Endodermal cell (in vitro differentiated cells): ENCODE measurements around the gene DIPK1A. TPM values are rescaled to one million over a fixed set of nuclear protein-coding genes. Genes with fewer than 3 reads are reported as not detected.

Experiments used
- DNase-seq: peaks from one replicate; pipeline ENCODE4 v3.0.0-alpha.2; 2017
- H3K27ac ChIP-seq: 2 replicates; pipeline ENCODE4 v1.5.1; 2013; ENCODE audit warnings: mild to moderate bottlenecking, low read depth, low read length, moderate library complexity
- H3K27me3 ChIP-seq: 2 replicates; pipeline ENCODE4 v1.6.1; 2013; ENCODE audit warnings: mild to moderate bottlenecking, low read length, moderate library complexity; ENCODE audit not compliant: insufficient read depth, control insufficient read depth, poor library complexity, severe bottlenecking
- H3K36me3 ChIP-seq: 2 replicates; pipeline ENCODE4 v1.7.0; 2013; ENCODE audit warnings: mild to moderate bottlenecking, low read length, moderate library complexity; ENCODE audit not compliant: control insufficient read depth, insufficient read depth
- H3K4me1 ChIP-seq: one replicate; pipeline ENCODE4 v1.7.0; 2013; ENCODE audit warnings: low read length; ENCODE audit not compliant: control insufficient read depth, insufficient read depth
- H3K4me3 ChIP-seq: 2 replicates; pipeline ENCODE4 v1.5.1; 2013; ENCODE audit warnings: mild to moderate bottlenecking, low read length, moderate library complexity
- H3K9ac ChIP-seq: 2 replicates; pipeline ENCODE4 v1.6.1; 2013; ENCODE audit warnings: mild to moderate bottlenecking, low read length, moderate library complexity; ENCODE audit not compliant: poor library complexity, severe bottlenecking; ENCODE audit errors: extremely low read depth
- H3K9me3 ChIP-seq: 2 replicates; pipeline ENCODE4 v1.6.1; 2013; ENCODE audit warnings: mild to moderate bottlenecking, low read length, moderate library complexity; ENCODE audit not compliant: control insufficient read depth
- H3K27ac Mint-ChIP-seq: 2 replicates; pipeline ENCODE4 v1.8.0; 2020; ENCODE audit warnings: mixed read lengths
- H3K27me3 Mint-ChIP-seq: 2 replicates; pipeline ENCODE4 v1.8.0; 2021; ENCODE audit warnings: mild to moderate bottlenecking, mixed read lengths; ENCODE audit not compliant: insufficient read depth
- H3K36me3 Mint-ChIP-seq: 2 replicates; pipeline ENCODE4 v1.8.0; 2020; ENCODE audit warnings: low read depth, mixed read lengths
- H3K4me1 Mint-ChIP-seq: 2 replicates; pipeline ENCODE4 v1.8.0; 2020; ENCODE audit warnings: mixed read lengths
- H3K4me3 Mint-ChIP-seq: 2 replicates; pipeline ENCODE4 v1.8.0; 2020; ENCODE audit warnings: mild to moderate bottlenecking, moderate library complexity, mixed read lengths
- H3K9me3 Mint-ChIP-seq: 2 replicates; pipeline ENCODE4 v1.8.0; 2020; ENCODE audit warnings: mild to moderate bottlenecking, mixed read lengths
- WGBS, 2 experiments: methylation state at CpG; one replicate each; pipeline versions ENCODE4 v1.1.5 to v1.1.7; 2013; ENCODE audit warnings: missing lambda C conversion rate in 2 of 2, mixed read lengths in 1 of 2; ENCODE audit not compliant: insufficient coverage in 1 of 2, insufficient read length in 1 of 2; 5-methylcytosine and 5-hydroxymethylcytosine counted together
- total RNA-seq, 2 donors: library from RNA; stranded (reverse); fragmentation: NEBNext Ultra II Directional in 1 of 2; extraction: Animal tissue kit (Norgen Biotek cat#: 25700) in 1 of 2; gene quantifications; 2 replicates in 1 of 2; 3 replicates in 1 of 2; pipeline ENCODE4 v1.2.1, GENCODE V29; 2021
- TF ChIP-seq, protein P1 (sequence below): fragments of 200-600 bp; sonication (generic); conservative IDR thresholded peaks from 2 replicates; pipeline ENCODE4 v1.5.0; 2021; ENCODE audit warnings: antibody characterized with exemption, mild to moderate bottlenecking

The DIPK1A gene
- total RNA-seq, 2 donors from 2014 or later: 4.0 to 6.6 TPM

- TF ChIP-seq, protein P1, sequence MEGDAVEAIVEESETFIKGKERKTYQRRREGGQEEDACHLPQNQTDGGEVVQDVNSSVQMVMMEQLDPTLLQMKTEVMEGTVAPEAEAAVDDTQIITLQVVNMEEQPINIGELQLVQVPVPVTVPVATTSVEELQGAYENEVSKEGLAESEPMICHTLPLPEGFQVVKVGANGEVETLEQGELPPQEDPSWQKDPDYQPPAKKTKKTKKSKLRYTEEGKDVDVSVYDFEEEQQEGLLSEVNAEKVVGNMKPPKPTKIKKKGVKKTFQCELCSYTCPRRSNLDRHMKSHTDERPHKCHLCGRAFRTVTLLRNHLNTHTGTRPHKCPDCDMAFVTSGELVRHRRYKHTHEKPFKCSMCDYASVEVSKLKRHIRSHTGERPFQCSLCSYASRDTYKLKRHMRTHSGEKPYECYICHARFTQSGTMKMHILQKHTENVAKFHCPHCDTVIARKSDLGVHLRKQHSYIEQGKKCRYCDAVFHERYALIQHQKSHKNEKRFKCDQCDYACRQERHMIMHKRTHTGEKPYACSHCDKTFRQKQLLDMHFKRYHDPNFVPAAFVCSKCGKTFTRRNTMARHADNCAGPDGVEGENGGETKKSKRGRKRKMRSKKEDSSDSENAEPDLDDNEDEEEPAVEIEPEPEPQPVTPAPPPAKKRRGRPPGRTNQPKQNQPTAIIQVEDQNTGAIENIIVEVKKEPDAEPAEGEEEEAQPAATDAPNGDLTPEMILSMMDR: no peak
- Histone ChIP-seq H3K27ac (no peak overlapping the region), H3K4me1 (no peaks in the 10 kb centered on the region), H3K9ac (no peak overlapping the region), H3K9me3 (no peaks in the 10 kb centered on the region), H3K36me3 (no peaks in the 10 kb centered on the region), H3K4me3 (no peak overlapping the region), H3K27me3 (no peaks in the 10 kb centered on the region)
- Mint-ChIP-seq H3K36me3 (no peaks in the 10 kb centered on the region), H3K27ac (no peak overlapping the region), H3K4me1 (peaks cover 5% of the 10 kb centered on the region), H3K9me3 (no peaks in the 10 kb centered on the region), H3K4me3 (no peak overlapping the region), H3K27me3 (no peaks in the 10 kb centered on the region)
- DNase-seq: no peak
These were observed 78.0 kb downstream of the DIPK1A start for GRCh38 chr1:92883297-92883696.

DNA sequence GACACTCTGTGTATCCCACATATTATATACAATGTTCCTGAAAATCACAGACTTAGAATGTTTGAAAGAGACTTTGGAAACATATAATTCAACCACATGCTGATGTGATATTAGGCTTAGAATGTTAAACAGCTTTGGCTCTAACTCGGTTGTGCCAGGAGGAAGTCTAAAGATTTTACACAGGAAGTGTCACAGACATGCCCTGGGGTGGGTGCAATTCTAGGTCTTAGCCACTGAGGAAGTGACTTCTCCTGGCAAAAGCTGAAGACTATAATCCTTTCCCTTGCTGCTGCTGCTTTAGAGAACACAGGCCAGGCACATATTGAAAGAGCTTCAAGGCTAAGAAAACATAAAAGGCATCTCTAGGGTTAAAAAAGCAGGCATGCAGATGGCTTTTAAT lies 78.4 kb downstream of the DIPK1A start:
- no peaks in the 10 kb centered on the region for H3K36me3 ChIP-seq
- no peaks in the 10 kb centered on the region for H3K9me3 Mint-ChIP-seq
- H3K27ac ChIP-seq: no peak overlapping the region
- no peak overlapping the region for H3K4me3 ChIP-seq
- TF ChIP-seq, protein P1: no peak
- no peaks in the 10 kb centered on the region for H3K4me1 ChIP-seq
- no peak overlapping the region for H3K4me3 Mint-ChIP-seq
- H3K9me3 ChIP-seq: no peaks in the 10 kb centered on the region
- H3K27me3 ChIP-seq: no peaks in the 10 kb centered on the region
- no peaks in the 10 kb centered on the region for H3K27me3 Mint-ChIP-seq
- no peak overlapping the region for H3K27ac Mint-ChIP-seq
- H3K36me3 Mint-ChIP-seq: no peaks in the 10 kb centered on the region
- H3K4me1 Mint-ChIP-seq: peaks cover 5% of the 10 kb centered on the region
- no peak for DNase-seq
- H3K9ac ChIP-seq: no peak overlapping the region
- 68 to 100% methylated on average over 1 of the region's 1 CpG for WGBS, 2 experiments

GRCh38 chr1:92881391-92881790 lies 79.9 kb downstream of the DIPK1A start:
- Histone ChIP-seq H3K27me3 (no peaks in the 10 kb centered on the region), H3K4me1 (no peaks in the 10 kb centered on the region), H3K4me3 (no peak overlapping the region), H3K9me3 (no peaks in the 10 kb centered on the region), H3K36me3 (no peaks in the 10 kb centered on the region), H3K27ac (no peak overlapping the region), H3K9ac (no peak overlapping the region)
- Mint-ChIP-seq H3K27me3 (no peaks in the 10 kb centered on the region), H3K36me3 (no peaks in the 10 kb centered on the region), H3K9me3 (no peaks in the 10 kb centered on the region), H3K4me1 (peaks cover 11% of the 10 kb centered on the region), H3K4me3 (no peak overlapping the region), H3K27ac (no peak overlapping the region)
- no peak for DNase-seq
- TF ChIP-seq, protein P1: no peak
- 93 to 99% methylated on average over 2 to 3 of the region's 3 CpGs for WGBS, 2 experiments
